GM19023 (cell line): ENCODE data around the gene EMX1.

Experiments used
- ATAC-seq: cut with Tn5 transposase; IDR thresholded peaks from one replicate; pipeline ENCODE4 v1.9.1; 2021; ENCODE audit warnings: mild to moderate bottlenecking, moderate library complexity; ENCODE audit not compliant: unreplicated experiment

The EMX1 gene

DNA sequence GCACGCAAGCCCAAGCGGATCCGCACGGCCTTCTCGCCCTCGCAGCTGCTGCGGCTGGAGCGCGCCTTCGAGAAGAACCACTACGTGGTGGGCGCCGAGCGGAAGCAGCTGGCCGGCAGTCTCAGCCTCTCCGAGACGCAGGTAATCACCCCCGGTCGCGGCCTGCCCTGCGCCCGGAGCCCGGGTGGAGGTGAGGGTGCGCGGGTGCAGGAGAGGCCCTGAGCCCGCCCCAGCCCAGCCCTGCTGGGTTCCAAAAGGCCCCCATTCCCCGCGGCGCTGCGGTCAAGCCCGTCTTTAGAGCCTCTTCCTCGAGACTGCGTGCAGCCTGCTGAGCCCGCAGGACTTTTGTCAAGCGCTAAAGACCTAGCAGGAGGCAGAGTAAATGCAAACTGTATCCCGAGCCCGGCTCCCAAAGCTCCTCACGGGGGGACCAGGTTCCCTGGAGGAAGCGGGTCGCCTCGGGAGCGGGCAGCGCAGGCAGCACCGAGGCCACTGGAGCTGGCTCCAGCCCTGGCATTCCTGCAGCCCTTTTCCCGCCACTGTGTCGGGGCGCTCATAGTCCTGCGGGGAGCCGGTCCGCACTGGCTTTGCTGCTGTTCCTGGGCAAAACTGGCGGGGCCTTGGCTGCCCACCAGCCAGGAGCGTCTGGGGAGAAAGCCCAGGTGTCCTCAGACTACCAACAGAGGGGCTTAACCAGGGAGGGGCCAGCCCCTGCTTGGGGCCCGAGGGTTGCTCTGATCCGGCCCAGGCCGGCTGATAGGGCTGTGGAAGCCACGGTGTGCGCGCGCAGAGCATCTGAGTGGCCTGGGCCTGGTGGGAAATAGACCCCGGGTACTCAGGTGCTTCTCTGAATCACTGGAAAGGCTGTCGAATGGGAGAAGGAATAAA is 7.3 kb downstream of the EMX1 start:
- ATAC-seq, result peak; percentile 53

DNA sequence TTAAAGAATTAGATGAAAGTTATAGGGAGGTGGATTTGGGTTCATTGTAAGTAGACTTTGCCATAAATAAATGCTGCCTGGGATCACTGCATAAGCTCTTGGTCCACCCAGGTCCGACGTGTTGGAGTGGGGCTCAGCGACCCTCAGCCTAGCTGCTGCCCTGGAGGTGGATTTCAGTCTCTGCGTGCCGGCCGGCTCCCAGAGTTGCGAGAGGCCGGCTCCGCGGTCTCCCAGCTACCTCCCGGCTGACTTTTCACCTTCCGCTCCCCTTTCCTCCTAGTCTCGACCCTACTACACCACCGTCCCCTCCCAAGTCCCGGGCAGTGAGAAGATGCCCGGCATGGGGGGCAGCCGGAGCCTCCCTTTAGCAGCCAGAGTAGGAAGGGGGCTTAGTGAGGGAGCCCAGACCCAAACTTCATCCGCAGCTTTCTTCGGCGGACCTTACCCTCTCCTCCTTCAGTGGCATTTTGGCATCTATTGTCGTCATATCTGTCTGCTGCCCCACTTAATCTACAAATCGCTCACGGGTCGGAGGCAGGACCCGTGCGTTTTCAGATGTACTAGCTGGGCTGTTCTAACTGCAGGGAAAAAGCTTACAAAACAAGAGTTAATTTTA is 8.1 kb downstream of the EMX1 start:
- ATAC-seq, result no peak

GRCh38 chr2:72926368-72926767 is 9.0 kb downstream of the EMX1 start:
- ATAC-seq, result no peak

DNA sequence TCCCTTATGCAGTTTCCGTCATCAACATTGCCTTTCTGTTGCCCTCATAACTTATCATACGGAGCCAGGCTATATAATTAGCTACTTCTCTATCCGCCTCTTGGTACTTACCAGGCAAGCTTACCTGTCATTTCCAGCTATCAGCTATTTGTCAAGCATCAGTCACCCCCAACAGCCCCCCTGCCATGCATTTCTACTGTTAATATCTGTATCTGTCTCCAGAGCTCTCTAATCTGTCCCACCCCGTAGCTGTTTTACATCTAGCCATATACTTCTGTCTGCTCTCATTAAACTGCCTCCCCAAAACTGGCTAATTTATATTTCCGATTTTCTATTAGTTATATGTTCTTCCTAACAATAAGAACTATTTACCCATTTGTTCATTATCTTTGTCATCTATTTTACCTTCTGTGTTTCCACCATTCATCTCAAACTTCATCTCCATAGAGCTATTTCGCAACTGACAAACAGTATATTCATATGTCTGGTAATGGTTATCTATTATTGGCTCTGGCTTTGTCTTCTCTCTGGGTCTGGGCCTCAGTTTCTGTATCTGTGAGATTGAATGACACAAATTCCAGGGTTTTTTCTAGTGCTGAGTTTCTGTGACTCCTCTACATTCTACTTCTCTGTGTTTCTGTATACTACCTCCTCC is 9.6 kb downstream of the EMX1 start:
- no peak for ATAC-seq

DNA sequence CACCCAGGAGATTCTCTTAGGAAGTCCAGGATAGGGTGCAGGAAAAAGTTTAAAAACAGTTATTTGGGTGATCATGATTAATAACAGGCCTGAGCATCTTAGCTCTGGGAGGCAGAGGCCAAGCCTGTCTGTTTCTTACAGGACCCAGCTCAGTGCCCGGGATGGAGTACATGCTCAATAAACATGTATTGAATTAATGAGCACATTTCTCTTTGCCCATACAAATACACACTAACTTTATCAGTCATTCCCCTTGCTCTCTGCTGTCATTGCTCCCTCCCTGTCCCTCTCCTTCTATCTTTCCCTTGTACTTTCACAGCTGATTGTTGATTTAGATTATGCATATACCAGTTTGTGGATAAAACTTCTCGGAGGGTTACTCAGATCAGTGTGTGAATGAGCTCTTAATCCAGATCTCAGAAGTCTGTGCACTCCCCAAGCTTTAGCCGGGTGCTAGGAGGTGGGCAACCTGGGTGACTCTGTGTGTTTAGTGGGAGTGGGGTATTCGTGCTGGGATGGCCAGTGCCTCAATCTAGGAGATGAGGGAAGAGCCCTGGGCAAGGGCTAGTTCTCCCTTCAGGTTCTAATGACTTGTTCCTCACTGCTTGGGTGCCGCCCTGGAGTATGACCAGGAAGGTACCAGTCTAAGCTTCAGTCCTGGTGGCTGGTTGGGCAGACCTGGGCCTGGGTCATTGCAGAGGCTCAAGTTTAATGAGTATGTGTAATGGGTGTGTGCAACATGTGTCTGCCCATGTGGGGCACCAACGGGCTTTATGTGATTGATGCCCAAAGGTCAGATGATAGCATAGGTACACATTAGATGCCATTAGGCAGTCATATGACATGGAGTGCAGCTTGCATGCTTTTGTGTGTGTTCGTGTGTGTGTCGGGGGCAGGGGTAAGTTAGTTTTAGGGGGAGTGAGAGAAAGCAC is 10.6 kb downstream of the EMX1 start:
- ATAC-seq, result no peak

DNA sequence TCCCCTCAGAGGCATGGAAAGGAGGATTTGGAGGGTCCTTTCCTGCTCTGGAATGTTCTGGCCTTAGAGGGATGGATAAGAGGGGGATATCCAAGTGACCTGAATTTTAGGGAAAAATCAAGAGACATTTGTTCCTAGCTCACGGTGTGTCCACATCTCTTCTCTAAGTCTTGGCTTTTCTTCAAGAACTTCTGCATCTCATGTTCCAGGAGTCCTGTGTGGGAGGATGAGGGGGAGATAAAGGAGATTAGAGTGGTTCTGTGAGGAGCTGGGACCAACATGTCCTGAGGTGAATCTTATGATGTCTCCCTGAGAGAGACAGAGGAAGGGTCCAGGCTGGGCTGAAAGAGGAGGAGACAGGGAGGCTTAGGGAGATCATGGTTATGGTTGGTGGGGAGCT is 11.7 kb downstream of the EMX1 start:
- no peak for ATAC-seq

GRCh38 chr2:72931280-72931910 is 14.1 kb downstream of the EMX1 start:
- ATAC-seq, result no peak

DNA sequence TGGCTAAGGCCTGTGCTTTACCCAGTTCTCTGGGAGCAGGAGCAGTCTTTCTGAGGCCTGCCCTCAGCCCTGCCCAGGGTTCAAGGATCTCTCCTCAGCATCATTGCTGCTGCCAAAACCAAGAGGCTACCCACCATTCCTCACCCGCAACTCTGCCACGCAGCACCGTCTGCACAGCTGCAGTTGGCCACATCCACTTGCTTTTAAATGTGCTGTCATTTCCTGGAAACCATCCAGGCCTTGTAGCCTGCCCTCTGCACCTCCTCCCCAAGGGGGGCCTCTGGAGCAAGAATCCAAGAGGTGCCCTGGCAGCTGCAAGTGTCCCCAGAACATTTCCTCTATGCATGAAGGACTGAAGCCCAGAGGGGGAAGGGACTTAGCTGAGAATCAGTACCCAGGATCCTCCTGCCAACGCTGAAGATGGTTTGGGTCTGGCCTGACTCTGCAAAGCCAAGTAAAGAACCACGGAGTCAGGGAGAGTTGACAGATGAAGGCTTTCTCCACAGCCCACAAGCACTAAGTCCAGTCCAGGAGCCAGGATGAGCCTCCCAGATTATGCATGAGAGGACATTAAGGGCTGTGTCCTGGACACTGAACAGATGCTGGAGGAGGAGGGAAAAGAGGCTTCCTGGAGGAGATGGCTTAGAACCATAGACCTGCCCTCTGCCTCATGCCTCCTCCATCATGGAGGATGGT is 14.9 kb downstream of the EMX1 start:
- ATAC-seq, result no peak

- ATAC-seq, result no peak
Measured at GRCh38 chr2:72932805-72933204, 15.5 kb downstream of the EMX1 start.

DNA sequence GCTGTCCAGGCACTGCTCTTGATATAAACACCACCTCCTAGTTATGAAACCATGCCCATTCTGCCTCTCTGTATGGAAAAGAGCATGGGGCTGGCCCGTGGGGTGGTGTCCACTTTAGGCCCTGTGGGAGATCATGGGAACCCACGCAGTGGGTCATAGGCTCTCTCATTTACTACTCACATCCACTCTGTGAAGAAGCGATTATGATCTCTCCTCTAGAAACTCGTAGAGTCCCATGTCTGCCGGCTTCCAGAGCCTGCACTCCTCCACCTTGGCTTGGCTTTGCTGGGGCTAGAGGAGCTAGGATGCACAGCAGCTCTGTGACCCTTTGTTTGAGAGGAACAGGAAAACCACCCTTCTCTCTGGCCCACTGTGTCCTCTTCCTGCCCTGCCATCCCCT is 15.9 kb downstream of the EMX1 start:
- ATAC-seq, result no peak

DNA sequence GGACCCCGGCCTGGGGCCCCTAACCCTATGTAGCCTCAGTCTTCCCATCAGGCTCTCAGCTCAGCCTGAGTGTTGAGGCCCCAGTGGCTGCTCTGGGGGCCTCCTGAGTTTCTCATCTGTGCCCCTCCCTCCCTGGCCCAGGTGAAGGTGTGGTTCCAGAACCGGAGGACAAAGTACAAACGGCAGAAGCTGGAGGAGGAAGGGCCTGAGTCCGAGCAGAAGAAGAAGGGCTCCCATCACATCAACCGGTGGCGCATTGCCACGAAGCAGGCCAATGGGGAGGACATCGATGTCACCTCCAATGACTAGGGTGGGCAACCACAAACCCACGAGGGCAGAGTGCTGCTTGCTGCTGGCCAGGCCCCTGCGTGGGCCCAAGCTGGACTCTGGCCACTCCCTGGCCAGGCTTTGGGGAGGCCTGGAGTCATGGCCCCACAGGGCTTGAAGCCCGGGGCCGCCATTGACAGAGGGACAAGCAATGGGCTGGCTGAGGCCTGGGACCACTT is 16.4 kb downstream of the EMX1 start:
- no peak for ATAC-seq

DNA sequence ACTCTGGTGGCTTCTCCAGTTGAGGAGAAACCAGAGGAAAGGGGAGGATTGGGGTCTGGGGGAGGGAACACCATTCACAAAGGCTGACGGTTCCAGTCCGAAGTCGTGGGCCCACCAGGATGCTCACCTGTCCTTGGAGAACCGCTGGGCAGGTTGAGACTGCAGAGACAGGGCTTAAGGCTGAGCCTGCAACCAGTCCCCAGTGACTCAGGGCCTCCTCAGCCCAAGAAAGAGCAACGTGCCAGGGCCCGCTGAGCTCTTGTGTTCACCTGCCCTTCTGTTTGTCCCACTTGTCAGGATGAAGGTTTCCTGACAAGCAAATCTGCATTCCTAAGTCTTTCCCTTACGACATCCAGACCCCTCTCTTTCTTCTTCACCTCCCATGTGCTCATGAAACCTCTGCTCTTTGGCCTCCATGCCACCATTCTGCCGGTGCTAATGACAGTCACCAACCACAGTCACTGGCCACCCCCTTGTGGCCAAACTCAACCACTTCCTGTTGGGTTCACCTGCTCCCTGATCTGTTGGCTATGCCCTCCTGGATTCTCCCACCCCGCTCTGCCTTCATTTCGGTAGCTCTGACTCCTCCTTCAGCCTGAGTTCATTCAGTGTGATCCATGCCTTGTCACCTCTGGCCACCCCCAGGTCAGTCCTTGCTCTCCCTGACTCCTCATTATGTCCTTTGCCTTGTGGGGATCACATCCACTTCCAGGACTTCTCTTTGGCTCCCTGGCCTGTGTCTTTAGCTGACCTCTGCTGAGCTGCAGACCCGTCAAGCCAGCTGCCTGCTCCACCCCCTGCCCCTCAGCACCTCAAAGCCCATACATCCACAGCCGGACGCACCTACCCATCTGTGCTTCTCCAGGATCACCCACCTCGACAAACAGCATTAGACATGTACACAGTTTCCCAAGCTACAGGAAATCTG is 17.6 kb downstream of the EMX1 start:
- ATAC-seq, result peak; percentile 54

- no peak for ATAC-seq
Measured at GRCh38 chr2:72935611-72935957, 18.3 kb downstream of the EMX1 start.

- ATAC-seq, result no peak
Measured at GRCh38 chr2:72936660-72937355, 19.5 kb downstream of the EMX1 start.

DNA sequence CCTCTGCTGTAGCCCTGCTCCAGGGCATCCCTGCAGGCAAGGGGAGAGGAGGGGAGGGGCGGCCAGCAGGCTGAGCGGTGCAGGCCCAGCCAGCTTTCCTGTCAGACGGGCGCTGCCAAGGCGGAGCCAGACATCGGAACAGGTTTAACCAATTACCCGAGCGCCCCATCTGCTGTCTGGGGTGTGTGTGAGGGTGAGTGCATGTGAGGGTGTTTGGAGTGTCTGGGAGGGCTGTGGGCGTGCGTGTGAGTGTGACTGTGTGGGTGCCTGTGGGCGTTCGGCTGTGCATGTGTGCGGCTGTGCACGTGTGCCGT is 20.0 kb downstream of the EMX1 start:
- ATAC-seq, result no peak

- no peak for ATAC-seq
Measured at GRCh38 chr2:72938455-72938854, 21.1 kb downstream of the EMX1 start.

GRCh38 chr2:72940361-72940760 is 23.0 kb downstream of the EMX1 start:
- no peak for ATAC-seq

DNA sequence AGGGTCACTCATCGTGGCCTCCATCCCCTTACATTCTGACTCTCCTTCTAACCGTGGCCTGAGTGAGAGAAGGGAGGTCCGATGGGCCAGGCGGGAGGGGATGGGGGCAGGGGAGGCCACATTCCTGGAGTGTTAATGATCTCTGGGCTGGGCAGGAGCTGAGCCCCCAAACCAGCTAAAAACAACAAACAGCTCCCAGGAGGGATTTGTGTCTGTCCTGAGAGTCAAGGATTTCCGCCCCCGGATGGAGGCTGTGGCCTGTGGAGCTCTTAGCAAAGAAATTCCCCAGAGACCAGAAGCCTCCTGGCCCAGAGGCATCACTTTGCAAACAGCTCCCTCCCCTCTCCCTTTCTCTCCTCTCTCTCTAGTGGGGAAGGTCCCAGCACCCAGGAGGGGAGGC is 23.5 kb downstream of the EMX1 start:
- no peak for ATAC-seq
